GM13976 (cell line): ENCODE measurements around the gene GPATCH4.

Experiments used
- DNase-seq: peaks from one replicate; pipeline ENCODE4 v3.0.0; 2012; ENCODE audit warnings: low spot score
- in situ Hi-C: fragments of 300-500 bp; cut with MboI; formaldehyde crosslinking; loops from one replicate; pipeline ENCODE4 v1.12.0; 2022; ENCODE audit warnings: low sequenced_read_pairs, mixed read lengths, inconsistent platforms; ENCODE audit not compliant: unreplicated experiment
- TF ChIP-seq, protein P1 (sequence below): IDR thresholded peaks from 2 replicates; pipeline ENCODE4 v1.5.1; 2012; ENCODE audit warnings: borderline replicate concordance, mild to moderate bottlenecking; ENCODE audit not compliant: insufficient read depth; ENCODE audit errors: extremely low read depth, missing control alignments, control extremely low read depth

GPATCH4 gene

DNA sequence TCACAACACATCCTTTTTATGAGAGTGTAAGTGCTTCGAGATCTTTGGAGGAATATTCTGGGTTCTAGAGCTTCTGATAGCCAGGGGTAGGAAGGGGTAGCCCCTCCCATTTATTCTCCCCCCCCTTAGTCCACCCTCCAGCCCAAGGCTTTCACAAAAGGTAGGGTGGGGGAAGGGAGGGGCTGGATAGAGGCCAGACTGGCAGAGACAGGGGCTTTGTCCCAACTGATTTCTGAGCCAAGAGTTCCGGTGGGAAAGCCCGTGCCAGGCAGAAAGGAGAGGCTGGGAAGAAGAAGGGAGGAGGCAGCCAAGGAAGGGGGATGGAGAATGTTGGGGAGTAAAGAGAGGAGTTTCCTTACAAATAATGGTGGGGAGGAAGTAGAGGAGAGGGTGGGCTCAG, 43.8 kb upstream of the GPATCH4 start:
- TF ChIP-seq, protein P1, sequence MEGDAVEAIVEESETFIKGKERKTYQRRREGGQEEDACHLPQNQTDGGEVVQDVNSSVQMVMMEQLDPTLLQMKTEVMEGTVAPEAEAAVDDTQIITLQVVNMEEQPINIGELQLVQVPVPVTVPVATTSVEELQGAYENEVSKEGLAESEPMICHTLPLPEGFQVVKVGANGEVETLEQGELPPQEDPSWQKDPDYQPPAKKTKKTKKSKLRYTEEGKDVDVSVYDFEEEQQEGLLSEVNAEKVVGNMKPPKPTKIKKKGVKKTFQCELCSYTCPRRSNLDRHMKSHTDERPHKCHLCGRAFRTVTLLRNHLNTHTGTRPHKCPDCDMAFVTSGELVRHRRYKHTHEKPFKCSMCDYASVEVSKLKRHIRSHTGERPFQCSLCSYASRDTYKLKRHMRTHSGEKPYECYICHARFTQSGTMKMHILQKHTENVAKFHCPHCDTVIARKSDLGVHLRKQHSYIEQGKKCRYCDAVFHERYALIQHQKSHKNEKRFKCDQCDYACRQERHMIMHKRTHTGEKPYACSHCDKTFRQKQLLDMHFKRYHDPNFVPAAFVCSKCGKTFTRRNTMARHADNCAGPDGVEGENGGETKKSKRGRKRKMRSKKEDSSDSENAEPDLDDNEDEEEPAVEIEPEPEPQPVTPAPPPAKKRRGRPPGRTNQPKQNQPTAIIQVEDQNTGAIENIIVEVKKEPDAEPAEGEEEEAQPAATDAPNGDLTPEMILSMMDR = no peak
- in situ Hi-C loops = no loop called here

DNA sequence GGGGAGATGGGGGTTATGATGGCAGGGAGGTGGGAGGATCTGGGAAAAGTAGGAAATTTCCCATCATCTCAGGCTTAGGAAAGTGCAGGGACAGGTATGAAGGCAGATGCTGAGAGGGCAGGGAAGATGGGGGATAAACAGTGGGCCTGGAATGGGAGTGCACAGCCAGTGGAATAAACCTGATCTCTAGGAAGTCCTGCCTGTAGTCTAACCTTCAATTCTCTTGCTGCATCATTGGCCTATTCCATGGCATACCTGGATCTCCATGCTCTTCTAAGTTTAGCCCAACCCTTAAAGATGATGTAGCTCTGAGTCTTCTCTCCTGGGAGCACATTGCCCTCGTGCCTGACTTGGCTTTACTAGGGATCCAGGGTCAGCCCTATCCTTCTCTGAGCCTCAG, 43.4 kb upstream of the GPATCH4 start:
- TF ChIP-seq, protein P1 = no peak
- in situ Hi-C loops = no loop called here
- no peak for DNase-seq

More for the DNA sequence above, 43.8 kb upstream of the GPATCH4 start:
- DNase-seq = no peak

DNA sequence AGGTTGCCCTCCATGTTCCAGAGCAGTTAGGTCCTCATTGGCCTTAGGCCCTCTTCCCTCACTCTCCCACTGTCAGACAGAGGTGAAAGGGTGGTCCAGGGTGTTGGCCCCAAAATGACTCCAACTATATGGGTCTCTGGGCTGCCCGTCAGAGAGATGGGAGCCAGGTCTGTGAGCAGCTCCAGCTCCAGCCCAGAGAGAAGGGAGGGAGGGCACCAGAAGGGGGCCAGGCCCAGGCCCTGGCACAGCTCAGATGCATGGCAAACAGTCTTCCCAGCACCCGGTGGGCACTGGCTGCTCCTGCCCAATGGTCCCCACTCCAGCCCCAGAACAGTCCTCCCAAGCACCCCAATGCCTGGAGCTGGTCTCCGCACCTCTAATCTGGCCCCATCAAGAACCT, 42.9 kb upstream of the GPATCH4 start:
- DNase-seq = no peak
- TF ChIP-seq, protein P1 = no peak
- in situ Hi-C loops = no loop called here

DNA sequence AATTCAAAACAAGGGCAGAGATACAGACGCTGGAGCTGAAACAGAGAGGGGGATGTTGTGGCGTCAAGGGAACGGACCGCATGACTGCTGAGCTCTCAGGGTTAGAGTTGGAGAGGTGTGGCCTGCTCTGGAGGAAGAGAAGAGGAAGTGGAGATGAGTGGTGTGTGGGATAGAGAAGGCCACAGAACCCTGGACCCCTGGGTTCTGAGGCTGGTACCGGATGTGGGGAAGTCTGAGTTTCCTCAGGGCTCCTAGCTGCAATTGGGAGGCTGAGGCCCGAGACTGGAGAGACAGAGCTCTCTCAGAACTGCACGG, 42.5 kb upstream of the GPATCH4 start:
- in situ Hi-C loops = no loop called here
- TF ChIP-seq, protein P1 = no peak
- peak; percentile 72 for DNase-seq

DNA sequence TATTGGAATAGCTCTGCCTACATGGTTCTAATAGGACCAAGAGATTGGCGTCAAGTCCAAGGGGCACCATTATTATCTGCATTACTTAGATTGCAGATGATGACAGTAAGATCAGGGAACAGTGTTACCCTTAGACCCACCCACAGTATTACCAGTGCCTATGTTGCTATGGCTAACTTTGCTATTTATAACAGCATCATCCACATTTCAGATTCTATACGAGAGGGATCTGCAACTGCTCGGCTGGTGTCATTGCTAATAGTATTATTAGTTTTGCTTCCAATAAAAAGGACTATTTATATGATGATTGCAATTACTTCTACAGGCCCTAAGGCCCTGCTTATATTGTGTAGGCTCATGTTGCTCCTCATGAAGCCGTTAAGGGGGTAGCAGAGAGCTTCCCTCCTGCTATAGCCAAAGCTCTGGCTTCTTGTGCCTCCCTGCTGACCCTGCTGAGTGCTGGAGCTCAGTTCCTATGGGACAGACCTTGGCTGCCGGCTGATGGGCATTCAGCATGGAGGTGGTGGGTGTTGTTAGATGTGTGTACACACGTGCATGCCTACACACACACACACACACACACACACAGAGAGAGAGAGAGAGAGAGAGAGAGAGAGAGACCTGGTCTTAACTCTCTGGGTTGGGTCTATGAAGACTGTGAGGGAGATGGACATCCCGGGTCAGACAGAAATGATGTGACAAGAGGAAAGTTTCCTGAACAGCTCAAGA, 41.9 kb upstream of the GPATCH4 start:
- in situ Hi-C loops = no loop called here
- no peak for DNase-seq
- TF ChIP-seq, protein P1 = no peak

DNA sequence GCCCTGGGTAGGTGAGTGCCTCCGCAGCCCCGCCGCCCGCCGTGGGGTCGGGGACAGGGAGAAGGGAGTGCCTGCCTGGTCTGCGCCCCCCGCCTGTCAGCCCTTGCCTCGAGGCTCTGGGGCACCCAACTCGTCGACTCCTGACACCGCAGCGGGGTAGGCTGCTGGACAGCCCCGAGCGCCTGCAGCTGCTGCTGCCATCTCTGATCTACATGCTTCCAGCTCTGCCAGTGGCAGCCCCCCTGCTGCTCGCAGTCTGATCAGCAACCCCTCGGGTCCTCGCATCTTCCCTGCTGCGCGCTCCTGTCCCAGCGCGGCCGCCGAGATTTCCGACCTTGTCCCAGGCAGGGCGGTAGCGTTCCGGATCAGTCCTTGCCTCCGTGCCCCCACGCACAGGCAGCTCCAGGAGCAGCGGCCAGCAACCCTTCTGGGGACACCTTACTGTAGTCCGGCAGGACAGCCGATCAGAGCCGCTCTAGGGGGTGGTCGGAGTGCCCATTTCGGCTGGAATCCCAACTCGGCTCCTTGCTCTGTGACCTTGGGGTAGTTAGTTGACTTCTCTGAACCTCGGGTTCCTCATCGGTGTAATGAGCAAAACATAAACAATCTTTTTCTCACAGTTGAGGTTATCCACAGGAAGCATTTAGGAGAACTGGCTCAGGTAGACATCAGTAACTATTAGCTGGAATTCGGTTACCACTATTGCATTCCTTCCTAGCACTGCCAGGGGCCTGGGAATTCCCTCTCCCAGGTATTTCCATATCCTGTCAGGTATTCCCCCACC, 41.2 kb upstream of the GPATCH4 start:
- no peak for DNase-seq
- TF ChIP-seq, protein P1 = no peak
- in situ Hi-C loops = no loop called here

DNA sequence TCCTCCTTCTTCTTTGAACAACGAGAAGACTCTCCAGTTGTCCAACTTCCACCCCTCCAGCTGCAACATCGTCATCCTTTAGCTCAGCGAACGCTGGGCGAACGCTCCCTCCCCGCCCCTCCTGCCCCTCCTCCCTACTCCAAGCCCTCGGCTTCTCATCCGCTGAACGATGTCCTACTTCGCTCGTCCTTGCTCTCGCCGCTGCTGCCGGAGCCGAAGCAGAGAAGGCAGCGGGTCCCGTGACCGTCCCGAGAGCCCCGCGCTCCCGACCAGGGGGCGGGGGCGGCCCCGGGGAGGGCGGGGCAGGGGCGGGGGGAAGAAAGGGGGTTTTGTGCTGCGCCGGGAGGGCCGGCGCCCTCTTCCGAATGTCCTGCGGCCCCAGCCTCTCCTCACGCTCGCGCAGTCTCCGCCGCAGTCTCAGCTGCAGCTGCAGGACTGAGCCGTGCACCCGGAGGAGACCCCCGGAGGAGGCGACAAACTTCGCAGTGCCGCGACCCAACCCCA, 40.5 kb upstream of the GPATCH4 start, which contains the start of gene BCAN:
BCAN (plus strand) TSS at position 357 of the 504 bp plus-strand sequence. CDS start 3,938 bp downstream, outside the sequence.
- TF ChIP-seq, protein P1 = no peak
- peak; percentile 75 for DNase-seq
- in situ Hi-C loops = no loop called here
